Measurements from ENCODE around the gene RTN4RL1.

Gene RTN4RL1

DNA sequence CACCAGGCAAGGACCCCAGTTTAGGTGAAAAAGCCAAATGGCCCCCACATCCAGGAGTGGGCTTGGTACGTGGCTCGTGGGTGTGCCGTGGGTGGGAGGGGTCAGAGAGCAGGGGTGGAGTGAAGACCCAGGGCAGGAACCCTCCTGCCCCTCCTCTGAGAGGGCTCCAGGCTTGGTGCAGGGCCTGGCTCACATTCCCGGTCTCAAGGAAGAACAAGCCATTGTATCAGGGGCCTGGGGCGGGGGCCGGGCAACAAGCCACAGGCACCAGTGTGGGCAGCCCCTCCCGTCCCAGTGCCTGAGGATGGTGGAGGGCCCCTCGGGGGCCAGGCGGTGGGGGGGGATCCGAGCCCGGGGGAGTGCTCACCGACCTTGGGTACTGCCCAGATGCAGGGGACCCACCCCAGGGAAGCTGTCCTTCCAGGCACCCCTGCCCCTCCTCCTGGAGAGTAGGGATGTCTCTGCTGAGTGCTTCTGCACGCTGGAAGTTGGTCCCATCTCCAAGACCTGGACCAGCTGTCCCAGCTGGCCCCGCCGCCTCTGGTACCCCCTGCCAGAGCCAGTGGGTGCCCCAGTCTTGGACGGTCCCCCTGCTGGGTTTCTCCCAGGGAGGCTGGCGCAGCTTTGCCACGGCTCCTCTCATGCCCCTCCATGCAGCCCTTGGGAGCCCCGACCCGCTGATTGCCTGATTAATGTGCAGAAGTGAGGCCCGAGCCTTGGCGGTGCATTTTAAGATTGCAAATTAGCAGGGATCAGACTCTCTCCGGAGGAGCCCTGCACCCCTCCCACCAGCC is 83.7 kb downstream of the RTN4RL1 start:
- H3K4me3 ChIP-seq (ENCODE audit: low read depth, low read length) = no peak overlapping the region
- no peak for DNase-seq (ENCODE audit: low read depth)
- in situ Hi-C loops (cut with HindIII; ENCODE audit: low sequenced_read_pairs) = no loop called here
- TF ChIP-seq, protein P1, sequence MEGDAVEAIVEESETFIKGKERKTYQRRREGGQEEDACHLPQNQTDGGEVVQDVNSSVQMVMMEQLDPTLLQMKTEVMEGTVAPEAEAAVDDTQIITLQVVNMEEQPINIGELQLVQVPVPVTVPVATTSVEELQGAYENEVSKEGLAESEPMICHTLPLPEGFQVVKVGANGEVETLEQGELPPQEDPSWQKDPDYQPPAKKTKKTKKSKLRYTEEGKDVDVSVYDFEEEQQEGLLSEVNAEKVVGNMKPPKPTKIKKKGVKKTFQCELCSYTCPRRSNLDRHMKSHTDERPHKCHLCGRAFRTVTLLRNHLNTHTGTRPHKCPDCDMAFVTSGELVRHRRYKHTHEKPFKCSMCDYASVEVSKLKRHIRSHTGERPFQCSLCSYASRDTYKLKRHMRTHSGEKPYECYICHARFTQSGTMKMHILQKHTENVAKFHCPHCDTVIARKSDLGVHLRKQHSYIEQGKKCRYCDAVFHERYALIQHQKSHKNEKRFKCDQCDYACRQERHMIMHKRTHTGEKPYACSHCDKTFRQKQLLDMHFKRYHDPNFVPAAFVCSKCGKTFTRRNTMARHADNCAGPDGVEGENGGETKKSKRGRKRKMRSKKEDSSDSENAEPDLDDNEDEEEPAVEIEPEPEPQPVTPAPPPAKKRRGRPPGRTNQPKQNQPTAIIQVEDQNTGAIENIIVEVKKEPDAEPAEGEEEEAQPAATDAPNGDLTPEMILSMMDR (IDR thresholded peaks at IDR 0.05; ENCODE audit: low read depth, low read length, missing control alignments) = no peak

DNA sequence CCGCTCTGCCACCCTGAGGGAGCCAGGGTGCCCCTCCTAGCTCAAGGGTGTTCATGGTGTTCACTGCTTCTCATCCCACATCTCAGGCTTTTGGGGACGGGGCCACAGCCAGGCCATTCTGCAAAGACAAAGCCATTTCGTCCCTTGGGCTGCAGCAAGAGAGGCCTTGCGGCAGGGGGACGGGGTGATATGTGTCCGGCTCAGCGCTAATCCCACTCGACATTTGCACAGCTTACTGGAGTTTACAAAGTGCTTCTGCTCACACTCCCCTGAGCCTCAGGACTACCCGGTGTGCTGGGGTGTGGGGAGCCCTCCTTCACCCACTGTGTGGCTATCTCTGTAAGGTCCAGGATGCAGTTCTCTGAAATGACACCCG is 84.3 kb downstream of the RTN4RL1 start:
- in situ Hi-C loops (cut with HindIII; ENCODE audit: low sequenced_read_pairs) = no loop called here
- TF ChIP-seq, protein P1 (IDR thresholded peaks at IDR 0.05; ENCODE audit: low read depth, low read length, missing control alignments) = no peak
- DNase-seq (ENCODE audit: low read depth) = no peak
- no peak overlapping the region for H3K4me3 ChIP-seq (ENCODE audit: low read depth, low read length)

DNA sequence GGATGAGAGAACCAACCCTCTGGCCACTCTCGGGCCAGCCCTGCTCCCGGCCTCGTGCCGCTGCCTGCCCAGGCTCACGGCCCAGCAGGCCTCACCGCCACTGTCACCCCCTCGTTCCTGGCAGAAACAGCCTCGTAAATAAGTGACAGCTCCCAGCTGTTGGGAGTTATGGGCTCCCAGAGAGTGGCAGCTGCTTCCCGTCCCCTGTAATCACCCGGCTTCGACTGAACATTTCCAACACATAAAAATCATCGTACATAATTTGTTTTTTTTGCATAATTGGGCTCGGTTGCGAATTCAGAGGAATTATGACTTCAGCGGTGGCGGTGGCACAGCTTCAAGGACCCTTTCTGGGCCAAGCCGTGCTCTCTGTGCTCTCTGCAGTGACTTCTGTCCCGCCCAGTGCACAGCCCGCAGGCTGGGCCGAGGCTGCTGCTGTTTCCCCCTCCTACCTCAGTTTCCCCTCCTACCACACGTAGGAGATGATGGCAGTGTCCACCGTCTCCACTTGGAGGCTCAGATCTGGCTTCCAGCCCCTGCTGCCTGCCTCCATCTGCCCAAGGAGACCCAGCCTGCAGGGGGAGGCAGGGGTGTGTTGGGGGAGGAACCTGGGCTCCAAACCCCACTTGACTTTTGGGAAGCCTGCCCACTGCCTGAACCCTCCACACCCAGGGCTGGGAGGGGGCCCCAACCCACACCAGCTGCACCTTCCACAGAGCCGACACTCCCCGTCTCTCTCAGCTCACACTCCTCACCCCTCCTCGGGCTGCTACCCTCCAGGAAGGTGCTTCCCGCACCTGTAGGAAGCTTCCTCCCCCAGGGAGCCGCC is 84.9 kb downstream of the RTN4RL1 start:
- TF ChIP-seq, protein P1 (IDR thresholded peaks at IDR 0.05; ENCODE audit: low read depth, low read length, missing control alignments) = no peak
- no peak for DNase-seq (ENCODE audit: low read depth)
- no peak overlapping the region for H3K4me3 ChIP-seq (ENCODE audit: low read depth, low read length)
- in situ Hi-C loops (cut with HindIII; ENCODE audit: low sequenced_read_pairs) = no loop called here

DNA sequence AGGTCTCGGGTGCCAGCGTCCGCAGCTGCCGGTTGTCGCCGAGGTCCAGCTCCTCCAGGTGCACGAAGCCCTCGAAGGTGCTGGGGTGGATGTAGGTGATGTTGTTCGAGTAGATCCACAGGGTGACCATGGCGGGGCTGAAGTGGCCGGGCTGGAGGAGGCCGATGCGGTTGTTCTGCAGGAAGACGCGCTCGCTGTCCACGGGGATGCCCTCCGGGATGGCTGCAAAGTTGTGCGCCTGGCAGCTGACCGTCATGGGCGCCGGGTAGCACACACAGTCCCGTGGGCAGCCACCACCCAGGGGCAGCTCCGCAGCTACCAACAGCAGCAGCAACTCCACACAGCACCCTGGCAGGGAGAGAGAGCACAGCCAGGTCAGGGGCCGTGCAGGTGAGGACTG is 87.7 kb downstream of the RTN4RL1 start:
- in situ Hi-C loops (cut with HindIII; ENCODE audit: low sequenced_read_pairs) = no loop called here
- no peak for DNase-seq (ENCODE audit: low read depth)
- TF ChIP-seq, protein P1 (IDR thresholded peaks at IDR 0.05; ENCODE audit: low read depth, low read length, missing control alignments) = no peak
- no peak overlapping the region for H3K4me3 ChIP-seq (ENCODE audit: low read depth, low read length)

DNA sequence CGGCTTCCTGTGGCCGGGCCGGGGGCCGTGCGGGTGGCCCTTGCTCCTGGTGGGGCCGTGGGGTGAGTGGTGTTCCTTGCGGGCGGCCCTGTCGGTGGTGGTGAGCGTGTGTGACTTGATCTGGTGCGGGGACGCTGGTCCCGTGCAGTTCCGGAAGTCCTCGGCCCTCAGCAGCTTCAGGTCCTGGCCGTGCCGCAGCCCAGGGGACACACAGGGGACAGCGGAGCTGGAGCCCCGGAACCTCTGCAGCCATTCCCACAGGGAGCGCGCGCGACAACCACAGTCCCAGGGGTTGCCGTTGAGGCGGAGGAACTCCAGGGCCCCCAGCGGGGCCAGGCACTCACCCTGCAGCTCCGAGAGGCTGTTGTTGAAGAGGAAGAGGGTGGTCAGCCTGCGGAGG is 88.4 kb downstream of the RTN4RL1 start:
- in situ Hi-C loops (cut with HindIII; ENCODE audit: low sequenced_read_pairs) = no loop called here
- no peak overlapping the region for H3K4me3 ChIP-seq (ENCODE audit: low read depth, low read length)
- TF ChIP-seq, protein P1 (IDR thresholded peaks at IDR 0.05; ENCODE audit: low read depth, low read length, missing control alignments) = no peak
- no peak for DNase-seq (ENCODE audit: low read depth)

DNA sequence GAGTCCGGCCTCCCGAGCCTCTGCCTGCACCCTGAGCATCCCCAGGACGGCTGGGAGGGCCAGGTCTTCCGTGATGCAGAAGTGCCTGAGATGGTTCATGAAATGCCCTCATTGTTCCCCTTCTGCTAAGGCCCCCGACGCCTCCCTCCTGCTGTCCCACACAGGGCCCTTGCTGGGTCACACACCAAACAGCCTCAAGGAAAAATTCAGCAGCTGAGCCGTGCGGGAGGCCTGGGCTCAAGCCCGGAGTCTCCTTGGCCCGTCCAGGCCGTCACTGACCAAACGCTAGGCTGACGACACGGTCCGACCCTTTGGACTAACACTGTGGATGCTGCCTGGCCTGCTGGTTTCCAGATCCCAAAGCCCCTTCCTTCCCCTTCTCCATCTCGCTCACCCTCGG is 90.2 kb downstream of the RTN4RL1 start:
- in situ Hi-C loops (cut with HindIII; ENCODE audit: low sequenced_read_pairs) = no loop called here
- TF ChIP-seq, protein P1 (IDR thresholded peaks at IDR 0.05; ENCODE audit: low read depth, low read length, missing control alignments) = no peak
- no peak for DNase-seq (ENCODE audit: low read depth)
- H3K4me3 ChIP-seq (ENCODE audit: low read depth, low read length) = no peak overlapping the region

All from astrocyte of the cerebellum (primary cell).